Measurements from ENCODE around the gene HNF4A. TPM values are rescaled to one million over a fixed set of nuclear protein-coding genes. Genes with fewer than 3 reads are reported as not detected.

Gene HNF4A
- total RNA-seq, 4 donors from 2014 or later, result not detected

- no peak for TF ChIP-seq CTCF (IDR thresholded peaks at IDR 0.05; ENCODE audit: low read depth)
These were observed 43.9 kb downstream of the HNF4A start for GRCh38 chr20:44399446-44399845.

GRCh38 chr20:44400671-44400969, 45.1 kb downstream of the HNF4A start:
- no peak for TF ChIP-seq CTCF (IDR thresholded peaks at IDR 0.05; ENCODE audit: low read depth)

- no peak for TF ChIP-seq CTCF (IDR thresholded peaks at IDR 0.05; ENCODE audit: low read depth)
These were observed 45.7 kb downstream of the HNF4A start for GRCh38 chr20:44400970-44401769.

GRCh38 chr20:44401770-44402390, 46.4 kb downstream of the HNF4A start:
- TF ChIP-seq CTCF (IDR thresholded peaks at IDR 0.05; ENCODE audit: low read depth), result no peak

GRCh38 chr20:44402391-44403193, 47.1 kb downstream of the HNF4A start:
- TF ChIP-seq CTCF (IDR thresholded peaks at IDR 0.05; ENCODE audit: low read depth), result no peak

- TF ChIP-seq CTCF (IDR thresholded peaks at IDR 0.05; ENCODE audit: low read depth), result no peak
These were observed 48.0 kb downstream of the HNF4A start for GRCh38 chr20:44403194-44404112.

Data from subcutaneous adipose tissue (tissue), 4 donors.